Uterus (tissue), 4 donors: ENCODE results near the gene GC. TPM values are rescaled to one million over a fixed set of nuclear protein-coding genes. Genes with fewer than 3 reads are reported as not detected.
"Not testable (repeated sequence)": the region's sequence is repeated elsewhere in the genome, so short reads cannot be mapped to it uniquely, and the experiment has no call there.

ENCODE experiments used
- DNase-seq, 2 donors: peaks; one replicate each; pipeline ENCODE4 v3.0.0-alpha.2; 2019 to 2020
- H3K27ac ChIP-seq, 2 donors: fragments of 200-600 bp; sonication (generic); 1 replicate in 1 of 2; 2 replicates in 1 of 2; pipeline ENCODE4 v1.5.1; 2016 to 2018
- H3K27me3 ChIP-seq, 2 donors: fragments of 200-600 bp; sonication (generic); one replicate each; pipeline ENCODE4 v1.5.1; 2018 to 2019; ENCODE audit warnings: control low read depth in 1 of 2
- H3K36me3 ChIP-seq, 2 donors: fragments of 200-600 bp; sonication (generic); one replicate each; pipeline ENCODE4 v1.5.1; 2019; ENCODE audit warnings: control low read depth in 1 of 2
- H3K4me1 ChIP-seq, 2 donors: fragments of 200-600 bp; sonication (generic); one replicate each; pipeline ENCODE4 v1.5.1; 2018 to 2019; ENCODE audit warnings: control low read depth in 1 of 2
- H3K4me3 ChIP-seq, 2 donors: fragments of 200-600 bp; sonication (generic); 1 replicate in 1 of 2; 2 replicates in 1 of 2; pipeline ENCODE4 v1.5.1; 2018 to 2019; ENCODE audit warnings: mild to moderate bottlenecking in 1 of 2
- H3K9me3 ChIP-seq, 2 donors: fragments of 200-600 bp; sonication (generic); one replicate each; pipeline ENCODE4 v1.5.1; 2019; ENCODE audit warnings: control low read depth in 1 of 2
- POLR2A ChIP-seq, 2 donors: fragments of 450-650 bp; IDR thresholded peaks; one replicate each; pipeline ENCODE4 v1.6.1; 2016; ENCODE audit warnings: antibody characterized with exemption in 2 of 2, mild to moderate bottlenecking in 1 of 2, moderate library complexity in 1 of 2
- intact Hi-C: fragments of 100-400 bp; cut with DNase I; formaldehyde crosslinking; loops from one replicate; pipeline ENCODE4 v1.15.1; 2023; ENCODE audit warnings: low total_unique reads
- total RNA-seq, 4 donors: library from RNA; depleted of rRNA in 3 of 4; stranded (reverse); fragments of >200 nt in 3 of 4; gene quantifications; one replicate each; pipeline versions ENCODE4 v1.1.0 to v1.2.4, GENCODE V29; 2014 to 2023
- TF ChIP-seq, protein P1 (sequence below), 4 experiments: fragments of 200-600 bp in 2 of 4; fragments of 450-650 bp in 2 of 4; sonication (generic) in 2 of 4; IDR thresholded peaks; one replicate each; pipeline ENCODE4 v1.5.1; 2016 to 2019; ENCODE audit warnings: antibody characterized with exemption in 4 of 4, mild to moderate bottlenecking in 2 of 4, moderate library complexity in 1 of 4
- donor health status: DM: yes; HTN: yes; CAD: no.

GC gene
- total RNA-seq, 4 donors from 2014 or later = 0.46 TPM; not detected in 3

DNA sequence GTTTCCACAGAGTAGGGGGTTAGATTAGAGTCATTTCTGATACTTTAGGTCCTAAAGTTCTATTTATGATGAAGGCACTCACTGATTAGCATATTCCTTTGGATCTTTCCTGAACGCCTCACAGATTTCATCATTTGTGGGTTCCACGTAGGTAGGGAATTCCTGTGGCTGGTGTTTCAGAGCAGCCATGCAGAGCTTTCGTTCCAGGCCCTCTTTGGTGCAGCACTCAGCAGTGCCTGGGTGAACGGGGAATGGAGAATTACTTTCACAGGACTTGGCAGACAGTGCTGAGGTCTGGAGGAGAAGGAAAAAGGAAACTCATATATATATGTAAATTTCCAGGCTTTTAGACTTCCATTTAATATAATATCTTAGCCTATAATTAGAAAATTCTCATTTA, 18.5 kb downstream of the GC start:
- TF ChIP-seq, protein P1, sequence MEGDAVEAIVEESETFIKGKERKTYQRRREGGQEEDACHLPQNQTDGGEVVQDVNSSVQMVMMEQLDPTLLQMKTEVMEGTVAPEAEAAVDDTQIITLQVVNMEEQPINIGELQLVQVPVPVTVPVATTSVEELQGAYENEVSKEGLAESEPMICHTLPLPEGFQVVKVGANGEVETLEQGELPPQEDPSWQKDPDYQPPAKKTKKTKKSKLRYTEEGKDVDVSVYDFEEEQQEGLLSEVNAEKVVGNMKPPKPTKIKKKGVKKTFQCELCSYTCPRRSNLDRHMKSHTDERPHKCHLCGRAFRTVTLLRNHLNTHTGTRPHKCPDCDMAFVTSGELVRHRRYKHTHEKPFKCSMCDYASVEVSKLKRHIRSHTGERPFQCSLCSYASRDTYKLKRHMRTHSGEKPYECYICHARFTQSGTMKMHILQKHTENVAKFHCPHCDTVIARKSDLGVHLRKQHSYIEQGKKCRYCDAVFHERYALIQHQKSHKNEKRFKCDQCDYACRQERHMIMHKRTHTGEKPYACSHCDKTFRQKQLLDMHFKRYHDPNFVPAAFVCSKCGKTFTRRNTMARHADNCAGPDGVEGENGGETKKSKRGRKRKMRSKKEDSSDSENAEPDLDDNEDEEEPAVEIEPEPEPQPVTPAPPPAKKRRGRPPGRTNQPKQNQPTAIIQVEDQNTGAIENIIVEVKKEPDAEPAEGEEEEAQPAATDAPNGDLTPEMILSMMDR (IDR thresholded peaks at IDR 0.05) = no peak
- TF ChIP-seq POLR2A (IDR thresholded peaks at IDR 0.05) = no peak
- intact Hi-C loops = no loop called here
- Histone ChIP-seq H3K27ac (no peak overlapping the region), H3K4me3 (no peak overlapping the region), H3K9me3 (no peaks in the 10 kb centered on the region), H3K36me3 (no peaks in the 10 kb centered on the region), H3K27me3 (no peaks in the 10 kb centered on the region), H3K4me1 (no peaks in the 10 kb centered on the region)
- no peak for DNase-seq

DNA sequence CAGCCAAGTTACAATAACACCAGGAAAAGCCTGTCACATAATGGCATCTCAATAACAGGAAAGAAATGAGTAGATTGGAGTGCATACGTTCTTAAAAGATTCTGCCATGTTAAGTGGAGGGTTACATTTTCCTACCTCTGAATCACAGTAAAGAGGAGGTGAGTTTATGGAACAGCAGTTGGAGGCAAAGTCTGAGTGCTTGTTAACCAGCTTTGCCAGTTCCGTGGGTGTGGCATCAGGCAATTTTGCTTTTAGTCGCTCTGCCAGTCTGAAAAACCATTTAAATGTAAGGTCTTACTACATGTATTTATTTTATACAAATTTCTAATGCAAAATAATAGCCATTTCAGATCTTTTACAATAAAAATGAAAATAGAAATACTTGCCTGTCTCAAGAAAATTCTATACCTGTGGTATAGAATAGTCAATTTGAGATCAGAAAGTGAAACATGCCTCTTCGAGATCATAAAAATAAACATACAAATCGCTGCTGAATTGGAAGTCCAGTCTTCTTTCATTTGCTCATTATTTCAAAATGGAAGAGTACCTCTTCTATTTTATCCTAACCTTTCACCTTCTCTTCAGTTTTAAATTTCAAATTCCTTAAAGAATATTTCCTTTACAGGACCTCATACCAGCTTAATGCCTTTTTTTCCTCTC, 31.4 kb downstream of the GC start:
- TF ChIP-seq POLR2A (IDR thresholded peaks at IDR 0.05) = no peak
- TF ChIP-seq, protein P1 (IDR thresholded peaks at IDR 0.05) = no peak
- no peaks in the 10 kb centered on the region for H3K36me3 ChIP-seq
- H3K27me3 ChIP-seq = no peaks in the 10 kb centered on the region
- intact Hi-C loops = no loop called here
- no peaks in the 10 kb centered on the region for H3K9me3 ChIP-seq
- no peak for DNase-seq
- no peak overlapping the region for H3K27ac ChIP-seq
- H3K4me3 ChIP-seq = no peak overlapping the region
- no peaks in the 10 kb centered on the region for H3K4me1 ChIP-seq

DNA sequence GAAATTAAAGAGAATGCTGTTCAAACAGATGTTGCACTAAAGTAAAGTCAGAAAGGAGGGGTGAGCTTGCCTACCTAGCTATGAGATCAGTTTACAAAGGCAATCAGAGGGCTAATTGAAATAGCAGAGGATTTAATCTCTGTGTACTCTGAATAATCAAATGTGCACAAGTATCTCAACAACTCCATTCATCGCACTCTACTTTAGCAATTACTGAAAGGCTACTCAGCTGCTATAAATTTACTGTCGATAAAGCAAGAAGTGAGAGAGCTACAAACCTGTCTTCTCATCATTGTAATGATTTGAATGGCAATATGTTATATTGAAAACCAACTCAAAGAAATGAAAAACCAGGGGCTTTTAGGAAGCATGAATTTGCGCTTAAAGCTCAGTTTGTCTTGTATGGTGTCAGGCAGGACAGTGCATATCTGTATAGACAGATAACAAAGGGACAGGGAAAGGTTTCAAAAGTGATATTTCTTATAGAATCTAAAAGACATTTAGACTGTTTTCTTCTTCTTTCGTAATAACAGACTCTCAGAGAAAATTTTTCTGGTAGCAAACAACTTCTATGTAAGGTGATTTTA, 34.8 kb downstream of the GC start:
- no peaks in the 10 kb centered on the region for H3K36me3 ChIP-seq
- intact Hi-C loops = no loop called here
- no peaks in the 10 kb centered on the region for H3K4me1 ChIP-seq
- DNase-seq = no peak
- no peak overlapping the region for H3K4me3 ChIP-seq
- no peaks in the 10 kb centered on the region for H3K27me3 ChIP-seq
- TF ChIP-seq, protein P1 (IDR thresholded peaks at IDR 0.05) = no peak
- no peaks in the 10 kb centered on the region for H3K9me3 ChIP-seq
- H3K27ac ChIP-seq = no peak overlapping the region

DNA sequence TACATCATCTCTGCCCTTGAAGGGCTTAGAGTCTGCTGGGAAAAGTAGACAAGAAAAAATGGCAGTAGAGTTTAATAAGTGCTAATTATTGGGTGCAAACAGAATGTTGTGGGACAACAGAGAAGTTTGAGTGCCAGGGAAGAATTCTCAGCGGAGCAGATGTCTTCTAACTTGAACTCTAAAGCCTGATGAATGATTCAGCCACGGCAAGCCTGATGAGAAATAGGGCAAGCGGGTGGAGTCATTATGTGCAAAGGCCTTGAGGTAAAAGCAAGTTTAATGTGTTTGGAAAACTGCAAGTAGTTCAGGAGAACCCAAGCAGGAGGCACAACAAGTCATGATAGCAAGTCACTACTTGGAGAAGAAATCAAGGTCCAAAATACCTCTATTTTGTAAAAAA, 37.5 kb downstream of the GC start:
- Histone ChIP-seq H3K4me1 (no peaks in the 10 kb centered on the region), H3K27me3 (no peaks in the 10 kb centered on the region), H3K36me3 (no peaks in the 10 kb centered on the region), H3K9me3 (no peaks in the 10 kb centered on the region), H3K27ac (no peak overlapping the region), H3K4me3 (no peak overlapping the region)
- no peak for DNase-seq
- intact Hi-C loops = no loop called here
- TF ChIP-seq POLR2A (IDR thresholded peaks at IDR 0.05) = no peak
- TF ChIP-seq, protein P1 (IDR thresholded peaks at IDR 0.05) = no peak

DNA sequence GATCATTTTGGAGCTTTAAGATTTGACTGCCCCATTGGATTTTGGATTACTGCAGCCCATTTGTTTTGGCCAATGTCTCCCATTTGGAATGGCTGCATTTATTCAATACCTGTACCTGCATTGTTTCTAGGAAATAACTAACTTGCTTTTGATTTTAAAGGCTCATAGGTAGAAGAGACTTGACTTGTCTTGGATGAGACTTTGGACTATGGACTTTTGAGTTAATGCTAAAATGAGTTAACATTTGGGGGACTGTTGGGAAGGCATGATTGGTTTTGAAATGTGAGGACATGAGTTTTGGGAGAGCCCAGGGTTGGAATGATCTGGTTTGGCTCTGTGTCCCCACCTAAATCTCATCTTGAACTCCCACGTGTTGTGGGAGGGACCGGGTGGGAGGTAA, 45.1 kb downstream of the GC start:
- intact Hi-C loops = not testable (repeated sequence)

More for the DNA sequence above, 45.1 kb downstream of the GC start:
- not testable (repeated sequence) for H3K27ac ChIP-seq, H3K9me3 ChIP-seq, H3K4me3 ChIP-seq, DNase-seq, H3K36me3 ChIP-seq, H3K27me3 ChIP-seq, H3K4me1 ChIP-seq
